ENCODE measurements around the gene CHCHD10.

Gene CHCHD10

GRCh38 chr22:23786752-23787599 is 19.2 kb upstream of the CHCHD10 start, which contains the start of gene SMARCB1:
Gene SMARCB1, plus strand, starts transcription at chr22:23786966. Its CDS starts 204 bp downstream, at chr22:23787170.
- DNase-seq = peak; percentile 97

- no peak for DNase-seq
Measured at GRCh38 chr22:23786261-23786710, 18.5 kb upstream of the CHCHD10 start.

GRCh38 chr22:23784215-23784732 is 16.5 kb upstream of the CHCHD10 start:
- DNase-seq = peak; percentile 39

- no peak for DNase-seq
Measured at GRCh38 chr22:23783265-23784150, 15.7 kb upstream of the CHCHD10 start.

GRCh38 chr22:23782703-23783102 is 14.9 kb upstream of the CHCHD10 start:
- DNase-seq = no peak

GRCh38 chr22:23782252-23782651 is 14.5 kb upstream of the CHCHD10 start:
- no peak for DNase-seq

GRCh38 chr22:23781511-23782183 is 13.9 kb upstream of the CHCHD10 start:
- no peak for DNase-seq

GRCh38 chr22:23781065-23781464 is 13.3 kb upstream of the CHCHD10 start:
- DNase-seq = no peak

- no peak for DNase-seq
Measured at GRCh38 chr22:23780146-23780748, 12.5 kb upstream of the CHCHD10 start.

- no peak for DNase-seq
Measured at GRCh38 chr22:23779731-23780130, 12.0 kb upstream of the CHCHD10 start.

- DNase-seq = no peak
Measured at GRCh38 chr22:23779083-23779482, 11.3 kb upstream of the CHCHD10 start.

GRCh38 chr22:23778577-23778900 is 10.8 kb upstream of the CHCHD10 start:
- DNase-seq = no peak

- DNase-seq = no peak
Measured at GRCh38 chr22:23777776-23778576, 10.2 kb upstream of the CHCHD10 start.

- DNase-seq = no peak
Measured at GRCh38 chr22:23775779-23776375, 8.1 kb upstream of the CHCHD10 start.

- no peak for DNase-seq
Measured at GRCh38 chr22:23774922-23775436, 7.2 kb upstream of the CHCHD10 start.

- no peak for DNase-seq
Measured at GRCh38 chr22:23774114-23774921, 6.5 kb upstream of the CHCHD10 start.

GRCh38 chr22:23773483-23774113 is 5.8 kb upstream of the CHCHD10 start:
- DNase-seq = no peak

- DNase-seq = peak; percentile 60
Measured at GRCh38 chr22:23772649-23773473, 5.1 kb upstream of the CHCHD10 start, which contains the start of gene MMP11. Gene MMP11, plus strand, starts transcription at chr22:23772849. Its CDS starts 22 bp downstream, at chr22:23772871.

GRCh38 chr22:23772315-23772648 is 4.5 kb upstream of the CHCHD10 start:
- no peak for DNase-seq

All from OCI-M1 (cell line).